HCT116 (cell line): ENCODE results near the gene PIEZO2. TPM values are rescaled to one million over a fixed set of nuclear protein-coding genes. Genes with fewer than 3 reads are reported as not detected.

Source experiments
- ATAC-seq: fragments of 200-7000 bp; cut with Tn5 transposase; 2 replicates; pipeline ENCODE4 v1.9.1; 2020; ENCODE audit warnings: mild to moderate bottlenecking, moderate library complexity
- BruUV-seq: library from RNA; stranded (reverse); fragments of 400-500 nt; replicated peaks from 2 replicates; lab custom pipeline; 2021; lab: Mats Ljungman, UMichigan
- CTCF ChIA-PET: fragments of 300-600 bp; sonication (Branson Sonifier 250); formaldehyde crosslinking; loops from one replicate; lab custom pipeline; 2021; ENCODE audit warnings: antibody characterized with exemption; lab: Charles Lee
- POLR2A ChIA-PET: fragments of 300-600, 350-600 bp; sonication (Branson Sonifier 250); formaldehyde crosslinking; loops from one replicate; lab custom pipeline; 2021; ENCODE audit warnings: antibody characterized with exemption; lab: Charles Lee
- RAD21 ChIA-PET, 2 experiments: fragments of 300-600 bp; sonication (Branson Sonifier 250); formaldehyde crosslinking; loops; one replicate each; lab custom pipeline; 2023; ENCODE audit warnings: low total read pairs in 2 of 2; ENCODE audit not compliant: uncharacterized antibody in 2 of 2, unreplicated experiment in 2 of 2, low non-redundant PET in 1 of 2; lab: Charles Lee
- DNase-seq: peaks from one replicate; pipeline ENCODE4 v3.0.0-alpha.2; 2010; ENCODE audit warnings: low read depth, low spot score
- H2AFZ ChIP-seq: fragments of 200-600 bp; shearing (Covaris generic), sonication (generic); 2 replicates; pipeline ENCODE4 v1.6.1; 2017; ENCODE audit warnings: low read depth, mixed run types, mixed read lengths, antibody characterized with exemption, low read length; ENCODE audit not compliant: poor library complexity, severe bottlenecking
- H3K27ac ChIP-seq: 2 replicates; pipeline ENCODE4 v1.5.1; 2012; ENCODE audit warnings: low read depth, low read length
- H3K27me3 ChIP-seq: fragments of 200-600 bp; sonication (generic); 2 replicates; pipeline ENCODE4 v1.6.1; 2016; ENCODE audit warnings: mixed run types, low read length, mixed read lengths; ENCODE audit not compliant: insufficient read depth
- H3K36me3 ChIP-seq, 2 experiments: fragments of 200-500 bp in 1 of 2; fragments of 200-600 bp in 1 of 2; sonication (Bioruptor generic) in 1 of 2; sonication (generic) in 1 of 2; 2 replicates each; pipeline versions ENCODE4 v1.5.1 to v1.6.1; 2014 to 2016; ENCODE audit warnings: low read length in 2 of 2, inconsistent platforms in 1 of 2, mixed read lengths in 1 of 2, mixed run types in 1 of 2; ENCODE audit not compliant: insufficient read depth in 2 of 2, control insufficient read depth in 1 of 2
- H3K4me1 ChIP-seq, 2 experiments: fragments of 200-600 bp in 1 of 2; sonication (generic) in 1 of 2; 2 replicates each; pipeline versions ENCODE4 v1.5.1 to v1.6.1; 2012 to 2017; ENCODE audit warnings: low read length in 2 of 2, inconsistent platforms in 1 of 2, mild to moderate bottlenecking in 1 of 2, mixed read lengths in 1 of 2, mixed run types in 1 of 2, moderate library complexity in 1 of 2; ENCODE audit not compliant: insufficient read depth in 2 of 2, control insufficient read depth in 1 of 2
- H3K4me2 ChIP-seq: fragments of 200-600 bp; sonication (generic); 2 replicates; pipeline ENCODE4 v1.6.1; 2017; ENCODE audit warnings: mixed run types, low read length, mixed read lengths
- H3K4me3 ChIP-seq, 2 experiments: fragments of 200-600 bp in 1 of 2; sonication (generic) in 1 of 2; replicated peaks in 1 of 2; 2 replicates each; pipeline ENCODE4 v1.5.1; 2011 to 2016; ENCODE audit warnings: low read length in 2 of 2, control low read depth in 1 of 2, low read depth in 1 of 2, mild to moderate bottlenecking in 1 of 2, mixed read lengths in 1 of 2, mixed run types in 1 of 2
- H3K79me2 ChIP-seq: fragments of 200-600 bp; sonication (generic); 2 replicates; pipeline ENCODE4 v1.6.1; 2017; ENCODE audit warnings: mild to moderate bottlenecking, mixed run types, low read length, moderate library complexity, mixed read lengths; ENCODE audit not compliant: insufficient read depth
- H3K9ac ChIP-seq: fragments of 200-600 bp; sonication (generic); 2 replicates; pipeline ENCODE4 v1.6.1; 2016; ENCODE audit warnings: low read length, mixed read lengths
- H3K9me2 ChIP-seq: fragments of 200-600 bp; sonication (generic), shearing (Covaris generic); 2 replicates; pipeline ENCODE4 v1.6.1; 2017; ENCODE audit warnings: mixed run types, mild to moderate bottlenecking, moderate library complexity; ENCODE audit not compliant: insufficient read depth
- H3K9me3 ChIP-seq, 2 experiments: fragments of 200-500 bp in 1 of 2; fragments of 200-600 bp in 1 of 2; sonication (Bioruptor generic) in 1 of 2; sonication (generic) in 1 of 2; 2 replicates each; pipeline ENCODE4 v1.6.1; 2014 to 2017; ENCODE audit warnings: low read length in 2 of 2, mixed read lengths in 2 of 2, inconsistent platforms in 1 of 2, low read depth in 1 of 2, mild to moderate bottlenecking in 1 of 2, mixed run types in 1 of 2, moderate library complexity in 1 of 2; ENCODE audit not compliant: control insufficient read depth in 1 of 2, insufficient read depth in 1 of 2
- H4K20me1 ChIP-seq: fragments of 200-600 bp; sonication (generic), shearing (Covaris generic); 2 replicates; pipeline ENCODE4 v1.6.1; 2017; ENCODE audit warnings: mixed run types, mild to moderate bottlenecking, moderate library complexity; ENCODE audit not compliant: insufficient read depth
- CBX3 ChIP-seq: IDR thresholded peaks from 2 replicates; pipeline ENCODE4 v1.6.1; 2012; ENCODE audit warnings: low read depth
- EGR1 ChIP-seq: IDR thresholded peaks from 2 replicates; pipeline ENCODE4 v1.6.1; 2012; ENCODE audit warnings: low read depth
- FOSL1 ChIP-seq: IDR thresholded peaks from 2 replicates; pipeline ENCODE4 v1.6.1; 2012; ENCODE audit warnings: low read depth
- POLR2AphosphoS5 ChIP-seq: IDR thresholded peaks from 2 replicates; pipeline ENCODE4 v1.6.1; 2011; ENCODE audit warnings: mild to moderate bottlenecking, low read depth, low read length, moderate library complexity
- SIN3A ChIP-seq: IDR thresholded peaks from 2 replicates; pipeline ENCODE4 v1.6.1; 2012; ENCODE audit warnings: low read depth
- YY1 ChIP-seq: IDR thresholded peaks from 2 replicates; pipeline ENCODE4 v1.6.1; 2011; ENCODE audit warnings: low read length, low read depth, moderate library complexity, mild to moderate bottlenecking; ENCODE audit not compliant: insufficient replicate concordance; ENCODE audit errors: extremely low read depth
- ZFX ChIP-seq: fragments of 450-650 bp; IDR thresholded peaks from 2 replicates; pipeline ENCODE4 v1.6.1; 2017
- ZNF274 ChIP-seq: fragments of 200-500 bp; sonication (Bioruptor generic); IDR thresholded peaks from 2 replicates; pipeline ENCODE4 v1.6.1; 2014; ENCODE audit warnings: mild to moderate bottlenecking, low read depth, low read length, inconsistent platforms
- intact Hi-C: fragments of 100-400 bp; cut with micrococcal nuclease; formaldehyde crosslinking; loops from 2 replicates; pipeline ENCODE4 v1.10.0; 2022
- total RNA-seq: library from RNA; stranded (reverse); gene quantifications from one replicate; pipeline ENCODE4 v1.2.1, GENCODE V29; 2021; ENCODE audit not compliant: unreplicated experiment
- TF ChIP-seq, protein P1 (sequence below): IDR thresholded peaks from 2 replicates; pipeline ENCODE4 v1.6.1; 2012
- TF ChIP-seq, protein P2 (sequence below): IDR thresholded peaks from 2 replicates; pipeline ENCODE4 v1.6.1; 2012
- TF ChIP-seq, protein P3 (sequence below), 3 experiments: fragments of 200-600 bp in 1 of 3; sonication (generic) in 1 of 3; IDR thresholded peaks in 2 of 3; conservative IDR thresholded peaks in 1 of 3; 2 replicates each; pipeline ENCODE4 v1.5.1; 2012 to 2017; ENCODE audit warnings: low read depth in 2 of 3, low read length in 2 of 3, antibody characterized with exemption in 1 of 3, borderline replicate concordance in 1 of 3, control low read depth in 1 of 3, mild to moderate bottlenecking in 1 of 3, mixed read lengths in 1 of 3, mixed run types in 1 of 3, moderate library complexity in 1 of 3; ENCODE audit not compliant: insufficient read depth in 1 of 3

Gene PIEZO2
- total RNA-seq, 1 experiment from 2014 or later, result 0.34 TPM

DNA sequence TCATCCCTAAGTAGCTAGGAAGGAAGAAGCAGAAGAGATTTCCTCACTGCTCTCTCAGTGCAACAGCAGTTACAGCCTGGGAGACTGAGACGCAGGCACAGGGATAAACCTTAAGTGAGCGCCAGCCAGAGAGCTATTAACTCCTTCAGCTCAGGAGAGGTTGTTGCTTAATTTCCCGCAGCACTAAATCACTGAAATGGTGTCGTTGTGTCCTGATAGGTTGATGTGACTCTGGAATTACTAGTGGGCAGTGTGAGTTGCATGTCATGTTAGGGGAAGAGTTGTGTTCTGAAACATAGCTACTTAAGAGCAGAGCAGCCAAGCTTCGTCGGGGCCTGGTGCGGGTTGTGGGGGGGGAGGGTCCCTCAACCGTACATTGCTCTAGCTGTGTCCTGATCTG, 397.7 kb downstream of the PIEZO2 start:
- no peak overlapping the region for H3K9ac ChIP-seq
- RAD21 ChIA-PET, result no interaction called here
- H3K36me3 ChIP-seq, result no peaks in the 10 kb centered on the region
- H3K27me3 ChIP-seq, result peaks cover 40% of the 10 kb centered on the region
- TF ChIP-seq EGR1, result no peak
- TF ChIP-seq, protein P1, sequence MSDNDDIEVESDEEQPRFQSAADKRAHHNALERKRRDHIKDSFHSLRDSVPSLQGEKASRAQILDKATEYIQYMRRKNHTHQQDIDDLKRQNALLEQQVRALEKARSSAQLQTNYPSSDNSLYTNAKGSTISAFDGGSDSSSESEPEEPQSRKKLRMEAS, result no peak
- TF ChIP-seq CBX3, result no peak
- TF ChIP-seq, protein P2, sequence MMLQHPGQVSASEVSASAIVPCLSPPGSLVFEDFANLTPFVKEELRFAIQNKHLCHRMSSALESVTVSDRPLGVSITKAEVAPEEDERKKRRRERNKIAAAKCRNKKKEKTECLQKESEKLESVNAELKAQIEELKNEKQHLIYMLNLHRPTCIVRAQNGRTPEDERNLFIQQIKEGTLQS, result no peak
- no peak for TF ChIP-seq FOSL1
- TF ChIP-seq ZFX, result no peak
- no peak for TF ChIP-seq SIN3A
- TF ChIP-seq ZNF274, result no peak
- TF ChIP-seq POLR2AphosphoS5, result no peak
- TF ChIP-seq, protein P3, sequence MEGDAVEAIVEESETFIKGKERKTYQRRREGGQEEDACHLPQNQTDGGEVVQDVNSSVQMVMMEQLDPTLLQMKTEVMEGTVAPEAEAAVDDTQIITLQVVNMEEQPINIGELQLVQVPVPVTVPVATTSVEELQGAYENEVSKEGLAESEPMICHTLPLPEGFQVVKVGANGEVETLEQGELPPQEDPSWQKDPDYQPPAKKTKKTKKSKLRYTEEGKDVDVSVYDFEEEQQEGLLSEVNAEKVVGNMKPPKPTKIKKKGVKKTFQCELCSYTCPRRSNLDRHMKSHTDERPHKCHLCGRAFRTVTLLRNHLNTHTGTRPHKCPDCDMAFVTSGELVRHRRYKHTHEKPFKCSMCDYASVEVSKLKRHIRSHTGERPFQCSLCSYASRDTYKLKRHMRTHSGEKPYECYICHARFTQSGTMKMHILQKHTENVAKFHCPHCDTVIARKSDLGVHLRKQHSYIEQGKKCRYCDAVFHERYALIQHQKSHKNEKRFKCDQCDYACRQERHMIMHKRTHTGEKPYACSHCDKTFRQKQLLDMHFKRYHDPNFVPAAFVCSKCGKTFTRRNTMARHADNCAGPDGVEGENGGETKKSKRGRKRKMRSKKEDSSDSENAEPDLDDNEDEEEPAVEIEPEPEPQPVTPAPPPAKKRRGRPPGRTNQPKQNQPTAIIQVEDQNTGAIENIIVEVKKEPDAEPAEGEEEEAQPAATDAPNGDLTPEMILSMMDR (IDR thresholded peaks at IDR 0.05 in 2 of 3, conservative IDR thresholded peaks at IDR 0.05 in 1 of 3; ENCODE audit: borderline replicate concordance in 1 of 3, insufficient read depth in 1 of 3, low read depth in 2 of 3, low read length in 2 of 3), result no peak
- TF ChIP-seq YY1, result no peak
- POLR2A ChIA-PET, result no interaction called here
- no TSS peak for BruUV-seq
- no peak overlapping the region for H3K4me2 ChIP-seq
- no peak overlapping the region for H3K4me3 ChIP-seq
- ATAC-seq, result no peak
- CTCF ChIA-PET, result no interaction called here
- intact Hi-C loops, result no loop called here
- no peaks in the 10 kb centered on the region for H3K4me1 ChIP-seq
- H2AFZ ChIP-seq, result no peak overlapping the region
- H3K27ac ChIP-seq, result no peak overlapping the region
- no peaks in the 10 kb centered on the region for H3K9me3 ChIP-seq
- H3K9me2 ChIP-seq, result no peaks in the 10 kb centered on the region
- H4K20me1 ChIP-seq, result no peaks in the 10 kb centered on the region
- no peak for DNase-seq
- no peaks in the 10 kb centered on the region for H3K79me2 ChIP-seq
